H1 (cell line): ENCODE data around the gene PNPLA8. TPM values are rescaled to one million over a fixed set of nuclear protein-coding genes. Genes with fewer than 3 reads are reported as not detected.
"Not testable (repeated sequence)": the region's sequence is repeated elsewhere in the genome, so short reads cannot be mapped to it uniquely, and the experiment has no call there.

Source experiments
- CTCF ChIA-PET: fragments of 300-600 bp; sonication (Branson Sonifier 250); formaldehyde crosslinking; loops from one replicate; lab custom pipeline; 2021; ENCODE audit not compliant: partially characterized antibody; lab: Charles Lee
- POLR2A ChIA-PET: fragments of 300-600 bp; sonication (Branson Sonifier 250); formaldehyde crosslinking; loops from one replicate; lab custom pipeline; 2021; ENCODE audit warnings: inconsistent platforms; ENCODE audit not compliant: partially characterized antibody; lab: Charles Lee
- DNase-seq, 2 experiments: peaks; one replicate each; pipeline versions ENCODE4 v3.0.0 to v3.0.0-alpha.2; 2010 to 2022; ENCODE audit warnings: low spot score in 2 of 2, low read depth in 1 of 2, mixed read lengths in 1 of 2
- FAIRE-seq: peaks from 2 replicates; lab custom pipeline; 2011; peaks lifted over from hg19 to GRCh38; lab: Jason Lieb, UNC
- H2AFZ ChIP-seq: 2 replicates; pipeline ENCODE4 v1.8.1; 2012; ENCODE audit warnings: low read length, inconsistent platforms
- H2AK5ac ChIP-seq: 2 replicates; pipeline ENCODE4 v1.6.1; 2013; ENCODE audit warnings: low read depth, low read length
- H2BK120ac ChIP-seq: replicated peaks from 2 replicates; pipeline ENCODE3; 2013; ENCODE audit warnings: low read depth, low read length, inconsistent platforms
- H2BK12ac ChIP-seq: 2 replicates; pipeline ENCODE4 v1.6.1; 2013; ENCODE audit warnings: low read depth, low read length
- H2BK15ac ChIP-seq: 2 replicates; pipeline ENCODE4 v1.6.1; 2013; ENCODE audit warnings: low read length
- H2BK20ac ChIP-seq: 2 replicates; pipeline ENCODE4 v1.6.1; 2013; ENCODE audit warnings: low read length
- H2BK5ac ChIP-seq: 2 replicates; pipeline ENCODE4 v1.6.1; 2013; ENCODE audit warnings: low read depth, low read length
- H3K14ac ChIP-seq: 2 replicates; pipeline ENCODE4 v1.6.1; 2013; ENCODE audit warnings: inconsistent platforms; ENCODE audit not compliant: insufficient read length
- H3K18ac ChIP-seq: 2 replicates; pipeline ENCODE4 v1.6.1; 2013; ENCODE audit warnings: low read length; ENCODE audit errors: extremely low read depth
- H3K23ac ChIP-seq: 2 replicates; pipeline ENCODE4 v1.6.1; 2013; ENCODE audit warnings: inconsistent platforms; ENCODE audit not compliant: insufficient read length
- H3K23me2 ChIP-seq: 2 replicates; pipeline ENCODE4 v1.6.1; 2013; ENCODE audit warnings: low read depth, low read length
- H3K27ac ChIP-seq: 2 replicates; pipeline ENCODE4 v1.6.1; 2011; ENCODE audit warnings: low read depth, low read length, inconsistent platforms
- H3K27me3 ChIP-seq, 4 experiments: replicated peaks in 1 of 4; 1 replicate in 1 of 4; 2 replicates in 3 of 4; pipeline versions ENCODE4 v1.6.1 to v1.8.1; 2011 to 2013; ENCODE audit warnings: low read length in 3 of 4, mild to moderate bottlenecking in 3 of 4, inconsistent platforms in 2 of 4, mixed read lengths in 2 of 4, moderate library complexity in 1 of 4; ENCODE audit not compliant: control insufficient read depth in 3 of 4, insufficient read depth in 3 of 4; ENCODE audit errors: extremely low read depth in 1 of 4
- H3K36me3 ChIP-seq, 4 experiments: 2 replicates each; pipeline versions ENCODE4 v1.6.1 to v1.8.1; 2011 to 2013; ENCODE audit warnings: mild to moderate bottlenecking in 4 of 4, low read length in 3 of 4, moderate library complexity in 2 of 4, control low read depth in 1 of 4, inconsistent platforms in 1 of 4; ENCODE audit not compliant: insufficient read depth in 4 of 4, control insufficient read depth in 2 of 4
- H3K4ac ChIP-seq: replicated peaks from 2 replicates; pipeline ENCODE3; 2013; ENCODE audit warnings: low read length, low read depth, mixed read lengths, inconsistent platforms; ENCODE audit not compliant: insufficient read length
- H3K4me1 ChIP-seq, 4 experiments: replicated peaks in 1 of 4; 1 replicate in 1 of 4; 2 replicates in 3 of 4; pipeline versions ENCODE4 v1.6.1 to v1.8.1; 2011 to 2013; ENCODE audit warnings: low read length in 3 of 4, inconsistent platforms in 2 of 4, mixed read lengths in 1 of 4; ENCODE audit not compliant: insufficient read depth in 4 of 4, control insufficient read depth in 3 of 4
- H3K4me2 ChIP-seq, 2 experiments: 2 replicates each; pipeline versions ENCODE4 v1.6.1 to v1.8.1; 2011 to 2013; ENCODE audit warnings: low read depth in 2 of 2, low read length in 2 of 2, control low read depth in 1 of 2, inconsistent platforms in 1 of 2, mild to moderate bottlenecking in 1 of 2; ENCODE audit not compliant: insufficient read depth in 1 of 2
- H3K4me3 ChIP-seq, 4 experiments: fragments of 200-600, 300-600 bp in 1 of 4; sonication (generic), shearing (Covaris generic), sonication (Bioruptor Twin) in 1 of 4; 2 replicates each; pipeline versions ENCODE4 v1.5.1 to v1.8.1; 2011 to 2016; ENCODE audit warnings: low read length in 4 of 4, low read depth in 3 of 4, control low read depth in 2 of 4, inconsistent platforms in 2 of 4, mild to moderate bottlenecking in 2 of 4, mixed read lengths in 1 of 4, moderate library complexity in 1 of 4; ENCODE audit not compliant: insufficient read depth in 2 of 4; ENCODE audit errors: extremely low read depth in 1 of 4
- H3K56ac ChIP-seq: replicated peaks from 2 replicates; pipeline ENCODE3; 2013; ENCODE audit warnings: low read depth, mild to moderate bottlenecking, mixed read lengths, low read length, inconsistent platforms; ENCODE audit not compliant: insufficient read length
- H3K79me1 ChIP-seq: 2 replicates; pipeline ENCODE4 v1.6.1; 2013; ENCODE audit warnings: low read depth, low read length, control low read depth
- H3K79me2 ChIP-seq, 2 experiments: 2 replicates each; pipeline versions ENCODE4 v1.6.1 to v1.8.1; 2012 to 2013; ENCODE audit warnings: low read length in 2 of 2, mild to moderate bottlenecking in 2 of 2, inconsistent platforms in 1 of 2; ENCODE audit not compliant: insufficient read depth in 2 of 2, control insufficient read depth in 1 of 2
- H3K9ac ChIP-seq, 4 experiments: replicated peaks in 1 of 4; 1 replicate in 1 of 4; 2 replicates in 3 of 4; pipeline versions ENCODE4 v1.6.1 to v1.8.1; 2011 to 2013; ENCODE audit warnings: low read depth in 3 of 4, low read length in 3 of 4, control low read depth in 2 of 4, mild to moderate bottlenecking in 2 of 4, moderate library complexity in 2 of 4, inconsistent platforms in 1 of 4; ENCODE audit errors: extremely low read depth in 1 of 4
- H3K9me3 ChIP-seq, 2 experiments: 2 replicates each; pipeline versions ENCODE4 v1.6.1 to v1.8.1; 2012 to 2013; ENCODE audit warnings: mild to moderate bottlenecking in 2 of 2, moderate library complexity in 2 of 2, control low read depth in 1 of 2, inconsistent platforms in 1 of 2, low read depth in 1 of 2, low read length in 1 of 2, mixed read lengths in 1 of 2; ENCODE audit not compliant: insufficient read depth in 2 of 2
- H4K20me1 ChIP-seq, 2 experiments: replicated peaks in 1 of 2; 2 replicates each; pipeline versions ENCODE3 to v1.8.1; 2011 to 2013; ENCODE audit warnings: inconsistent platforms in 2 of 2, low read length in 2 of 2, mild to moderate bottlenecking in 1 of 2; ENCODE audit not compliant: insufficient read depth in 2 of 2, control insufficient read depth in 1 of 2
- H4K5ac ChIP-seq: 2 replicates; pipeline ENCODE4 v1.6.1; 2013; ENCODE audit warnings: low read length, low read depth, mixed read lengths, inconsistent platforms; ENCODE audit not compliant: insufficient read length
- H4K8ac ChIP-seq: 2 replicates; pipeline ENCODE4 v1.8.0; 2013; ENCODE audit warnings: mild to moderate bottlenecking, moderate library complexity, low read length, inconsistent platforms; ENCODE audit not compliant: insufficient read depth; ENCODE audit errors: extremely low read depth
- H4K91ac ChIP-seq: replicated peaks from 2 replicates; pipeline ENCODE3; 2013; ENCODE audit warnings: low read length, mixed read lengths, inconsistent platforms; ENCODE audit not compliant: insufficient read length
- WGBS, 2 experiments: shearing (Covaris generic) in 1 of 2; methylation state at CpG; one replicate each; pipeline versions ENCODE4 v1.1.6 to v1.1.7; 2013 to 2015; ENCODE audit warnings: low lambda C conversion rate in 2 of 2, mixed read lengths in 2 of 2, inconsistent platforms in 1 of 2, low coverage in 1 of 2, missing lambda C conversion rate in 1 of 2; ENCODE audit not compliant: insufficient replicate concordance in 2 of 2, insufficient coverage in 1 of 2, insufficient read length in 1 of 2; ENCODE audit errors: extremely low coverage in 1 of 2, missing lambda C conversion rate in 1 of 2; 5-methylcytosine and 5-hydroxymethylcytosine counted together
- polyA plus RNA-seq, 7 experiments: library from polyadenylated mRNA; depleted of rRNA in 3 of 7; stranded (reverse) in 5 of 7; unstranded in 2 of 7; fragments of >200 nt in 5 of 7; fragments of 200-250 nt in 2 of 7; gene quantifications; 1 replicate in 5 of 7; 2 replicates in 1 of 7; 4 replicates in 1 of 7; pipeline versions ENCODE4 v1.2.1 to v1.2.3, GENCODE V29; 2011 to 2013; ENCODE audit warnings: missing spikeins in 2 of 7, mixed read lengths in 2 of 7
- total RNA-seq: library from RNA; stranded (reverse); fragmentation: NEBNext Ultra II Directional; extraction: Animal tissue kit (Norgen Biotek cat#: 25700); gene quantifications from 2 replicates; pipeline ENCODE4 v1.2.1, GENCODE V29; 2021

Gene PNPLA8
- total and polyA plus RNA-seq, 2 of the 8 experiments (the other 6 are each of a cell fraction or from before 2014, with no cell fraction given) = 3.8 to 11.2 TPM

GRCh38 chr7:108538685-108539084 lies 12.8 kb upstream of the PNPLA8 start:
- not testable (repeated sequence) for H2BK12ac ChIP-seq, H3K4me1 ChIP-seq, H3K27ac ChIP-seq, H3K14ac ChIP-seq, H2AFZ ChIP-seq, H3K56ac ChIP-seq, H3K79me1 ChIP-seq, H3K36me3 ChIP-seq, DNase-seq, H3K9ac ChIP-seq, H3K4me3 ChIP-seq, H3K18ac ChIP-seq, H3K79me2 ChIP-seq, H3K27me3 ChIP-seq, H3K4me2 ChIP-seq, H4K20me1 ChIP-seq, H2BK5ac ChIP-seq, H3K23ac ChIP-seq, FAIRE-seq, H2BK15ac ChIP-seq, H4K5ac ChIP-seq, H2BK20ac ChIP-seq, H2BK120ac ChIP-seq, H3K9me3 ChIP-seq, H4K8ac ChIP-seq, H3K23me2 ChIP-seq, H3K4ac ChIP-seq, H4K91ac ChIP-seq, H2AK5ac ChIP-seq
- ChIA-PET POLR2A (interaction anchor here (2.6 kb wide), 1 partner anchor 14 kb away, joined by 7 read pairs; no protein-coding TSS in a partner anchor), CTCF (interaction anchor here (0.6 kb wide), 1 partner anchor 51 kb away, joined by 3 read pairs; no protein-coding TSS in a partner anchor)
- 95% methylated on average over 4 of the region's 4 CpGs; no CpG with 5 or more reads in 1 of the 2 experiments for WGBS, 2 experiments

GRCh38 chr7:108538236-108538635 lies 12.3 kb upstream of the PNPLA8 start:
- not testable (repeated sequence) for H3K4me2 ChIP-seq, H3K14ac ChIP-seq, H3K79me2 ChIP-seq, H3K27ac ChIP-seq, H3K27me3 ChIP-seq, H3K36me3 ChIP-seq, H4K91ac ChIP-seq, H3K9ac ChIP-seq, H2BK15ac ChIP-seq, H2AK5ac ChIP-seq, H3K23me2 ChIP-seq, H3K23ac ChIP-seq, H2AFZ ChIP-seq, H2BK12ac ChIP-seq, FAIRE-seq, H3K4ac ChIP-seq, H3K18ac ChIP-seq, H3K56ac ChIP-seq, DNase-seq, H2BK20ac ChIP-seq, H3K4me3 ChIP-seq, H3K79me1 ChIP-seq, H4K20me1 ChIP-seq, H3K4me1 ChIP-seq, H4K8ac ChIP-seq, H2BK120ac ChIP-seq, H2BK5ac ChIP-seq, H4K5ac ChIP-seq, H3K9me3 ChIP-seq
- ChIA-PET POLR2A (interaction anchor here (2.6 kb wide), 1 partner anchor 14 kb away, joined by 7 read pairs; no protein-coding TSS in a partner anchor), CTCF (interaction anchor here (0.6 kb wide), 1 partner anchor 52 kb away, joined by 3 read pairs; no protein-coding TSS in a partner anchor)
- WGBS, 2 experiments = 75% methylated on average over 2 of the region's 2 CpGs; no CpG with 5 or more reads in 1 of the 2 experiments
